DMS153 treated with DMSO at 0.1 percent for 48 hours (cell line): ENCODE results near the gene SGPL1.
"Not testable (repeated sequence)": the region's sequence is repeated elsewhere in the genome, so short reads cannot be mapped to it uniquely, and the experiment has no call there.

Experiments
- DNase-seq: peaks from one replicate; lab custom pipeline; 2025; ENCODE audit not compliant: unreplicated experiment; lab: John Stamatoyannopoulos, UW

The SGPL1 gene

GRCh38 chr10:70918851-70919530 lies 103.2 kb downstream of the SGPL1 start:
- no peak for DNase-seq

GRCh38 chr10:70919906-70920305 lies 104.2 kb downstream of the SGPL1 start:
- DNase-seq = not testable (repeated sequence)

GRCh38 chr10:70920519-70920918 lies 104.8 kb downstream of the SGPL1 start:
- peak; percentile 31 for DNase-seq

- DNase-seq = no peak
These were observed 105.5 kb downstream of the SGPL1 start for GRCh38 chr10:70921285-70921684.

GRCh38 chr10:70923696-70924095 lies 107.9 kb downstream of the SGPL1 start:
- no peak for DNase-seq

DNA sequence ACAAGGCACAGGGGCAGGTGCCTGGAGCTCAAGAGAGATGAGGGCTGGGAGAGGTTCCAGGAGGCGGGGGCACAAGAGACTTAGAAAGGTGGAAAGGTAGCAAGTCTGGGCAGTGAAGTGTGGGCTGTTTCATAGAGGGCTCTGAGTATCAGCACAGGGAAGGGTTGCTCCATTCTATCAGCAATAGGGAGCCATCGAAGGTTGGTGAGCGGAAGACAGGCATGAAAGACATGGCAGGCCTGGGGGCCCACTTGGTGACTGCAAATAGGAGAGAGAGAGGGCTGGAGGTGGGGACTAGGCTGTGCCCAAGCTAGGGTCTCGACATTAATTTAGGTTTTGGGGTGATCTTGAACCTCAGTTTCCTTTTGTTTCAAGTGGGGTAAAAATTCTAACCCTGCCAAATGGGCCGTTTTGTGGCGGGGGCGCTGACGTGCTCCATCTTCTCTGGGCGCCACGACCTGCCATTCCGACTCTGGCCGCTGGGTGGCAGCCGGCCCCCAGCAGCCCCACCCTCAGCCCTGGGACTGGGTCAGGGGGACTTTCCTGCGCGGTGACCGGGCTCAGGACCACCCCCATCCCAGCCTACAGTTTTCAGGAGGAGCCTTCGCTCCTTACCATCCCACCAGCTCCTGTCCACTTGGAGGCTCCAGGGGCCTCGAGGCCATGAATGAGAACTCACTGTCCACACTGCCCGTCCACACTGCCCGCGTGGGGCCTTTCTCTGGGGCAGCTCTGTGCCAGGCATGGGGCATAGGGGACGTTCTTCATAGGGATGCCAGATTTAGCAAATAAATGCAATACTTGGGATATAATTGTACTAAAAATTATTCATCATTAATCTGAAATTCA lies 109.9 kb downstream of the SGPL1 start:
- no peak for DNase-seq

DNA sequence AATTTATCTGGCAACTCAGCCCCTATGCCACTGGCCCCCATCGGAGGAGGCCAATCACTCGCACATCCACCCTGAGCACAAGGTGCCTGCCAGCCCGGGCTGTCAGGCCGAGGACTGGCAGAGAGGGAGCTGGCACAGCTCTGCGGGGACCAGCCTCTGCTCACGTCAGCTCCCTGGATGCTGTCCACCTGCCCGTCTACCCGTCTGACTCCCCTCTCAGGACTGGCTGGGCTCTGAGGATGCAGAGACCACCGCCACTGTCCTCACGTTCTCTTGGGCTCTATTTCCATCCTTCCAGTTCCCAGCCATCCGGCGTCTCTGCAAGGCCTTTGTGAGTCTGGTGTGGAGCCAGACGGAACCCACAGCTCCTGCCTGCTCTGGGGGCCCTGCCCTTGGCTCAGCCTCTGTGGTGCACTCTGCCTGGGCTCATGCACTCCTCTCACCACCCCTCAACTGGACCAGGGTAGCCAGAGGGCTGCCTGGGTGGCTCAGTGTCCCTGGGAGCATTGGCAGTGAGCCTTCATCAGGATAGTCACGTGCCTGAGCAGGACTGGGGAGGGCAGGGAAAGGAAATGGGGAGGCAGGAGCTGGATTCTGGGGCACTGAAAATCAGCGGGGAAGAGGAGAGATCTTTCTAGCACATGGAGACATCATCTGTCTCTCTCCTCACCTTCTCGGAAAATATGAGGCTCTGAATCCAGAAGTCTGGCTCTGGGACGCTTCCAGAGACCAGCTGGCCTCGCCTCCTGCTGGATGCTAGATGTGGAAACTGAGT lies 110.7 kb downstream of the SGPL1 start:
- no peak for DNase-seq

DNA sequence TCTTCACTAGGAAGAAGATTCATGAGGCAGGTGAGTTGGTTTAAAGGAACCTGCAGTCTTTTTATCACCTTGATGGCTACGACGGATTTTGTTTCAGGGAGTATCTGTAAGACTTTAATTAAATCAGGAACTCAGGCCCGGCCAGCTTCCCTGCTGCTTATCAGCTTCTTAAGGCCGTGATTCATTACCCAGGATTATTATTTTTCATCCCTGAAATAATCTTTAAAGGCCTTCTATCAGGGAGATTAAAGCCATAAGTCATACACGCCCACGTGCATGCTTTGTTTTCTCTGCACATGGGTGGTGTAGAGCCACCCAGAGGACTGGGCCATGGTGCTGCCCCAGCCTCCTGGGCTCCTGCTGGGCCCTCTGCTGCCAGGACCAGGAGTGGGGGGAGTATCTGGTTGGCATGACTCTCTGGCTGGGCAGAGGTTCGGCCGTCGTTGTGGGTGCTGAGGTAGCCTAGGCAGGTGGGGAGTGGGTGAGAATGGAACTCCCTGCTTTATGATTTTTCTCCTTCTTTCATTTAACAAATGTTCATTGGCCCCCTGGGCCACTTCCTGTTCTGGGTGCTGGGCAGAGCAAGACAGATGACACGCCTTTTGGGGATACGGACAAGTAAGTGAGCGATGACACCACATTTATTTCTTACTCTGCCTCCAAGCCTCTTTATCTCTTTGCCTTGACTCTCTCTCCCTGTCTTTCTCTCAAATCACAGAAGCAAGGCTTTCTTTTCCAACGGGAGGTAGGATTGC lies 111.6 kb downstream of the SGPL1 start:
- no peak for DNase-seq

DNA sequence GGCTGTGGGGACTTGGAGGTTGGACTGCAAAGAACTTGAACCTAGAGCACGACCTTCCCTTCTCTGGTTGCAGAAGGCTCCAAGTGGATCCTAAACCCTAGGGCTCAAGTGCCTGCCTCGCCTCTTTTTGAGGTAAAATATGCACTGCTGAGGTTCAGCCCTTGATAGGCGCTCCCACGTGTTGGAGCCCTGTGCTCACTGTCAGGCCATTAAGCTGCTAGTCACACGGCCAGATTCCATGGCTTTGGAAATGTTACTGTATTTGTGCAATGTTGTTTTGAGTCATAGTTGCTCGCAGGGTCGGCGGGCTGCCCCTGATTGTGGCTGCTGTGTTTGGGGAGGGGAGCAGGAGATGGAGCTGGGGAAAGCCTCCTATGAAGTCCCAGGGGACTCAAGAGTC lies 112.4 kb downstream of the SGPL1 start:
- no peak for DNase-seq

DNA sequence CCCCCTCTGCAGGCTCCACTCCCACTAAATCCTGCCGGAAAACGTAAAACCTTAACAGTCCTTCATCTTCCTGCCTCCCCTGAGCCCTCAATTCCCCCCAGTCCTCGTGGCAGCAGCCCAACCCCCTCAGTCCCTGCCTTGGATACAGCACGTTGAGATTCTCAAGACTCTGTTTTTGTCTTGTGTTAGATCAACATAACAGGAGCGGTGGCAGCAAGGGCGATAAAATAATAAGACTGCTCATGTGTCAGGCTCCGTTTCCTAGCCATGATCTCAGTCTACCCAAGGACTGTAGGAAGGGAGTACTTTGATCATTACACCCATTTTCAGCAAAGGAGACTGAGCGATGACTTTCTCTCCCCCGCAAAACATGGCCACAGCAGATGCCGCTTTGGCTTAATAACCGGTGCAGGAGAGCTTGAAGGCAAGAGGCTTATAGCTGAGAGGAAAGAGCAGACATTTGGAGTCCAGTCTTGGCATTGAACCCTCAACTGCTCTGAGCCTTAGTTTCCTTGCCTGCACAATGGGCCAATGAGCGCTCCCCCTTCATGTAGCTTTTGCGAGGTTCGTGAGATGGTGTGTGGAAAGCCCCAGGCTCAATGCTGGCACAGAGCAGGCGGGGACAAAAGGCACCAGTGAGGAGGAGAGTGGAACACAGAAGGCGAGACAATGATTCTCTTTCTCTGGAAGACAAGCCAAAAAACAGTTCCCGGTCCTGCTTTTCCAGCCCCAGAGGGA lies 114.7 kb downstream of the SGPL1 start:
- DNase-seq = no peak
